DMS79 (cell line): Measurements from ENCODE around the gene GAREM1.

Experiments
- DNase-seq: peaks from one replicate; lab custom pipeline; 2025; lab: John Stamatoyannopoulos, UW

Gene GAREM1

DNA sequence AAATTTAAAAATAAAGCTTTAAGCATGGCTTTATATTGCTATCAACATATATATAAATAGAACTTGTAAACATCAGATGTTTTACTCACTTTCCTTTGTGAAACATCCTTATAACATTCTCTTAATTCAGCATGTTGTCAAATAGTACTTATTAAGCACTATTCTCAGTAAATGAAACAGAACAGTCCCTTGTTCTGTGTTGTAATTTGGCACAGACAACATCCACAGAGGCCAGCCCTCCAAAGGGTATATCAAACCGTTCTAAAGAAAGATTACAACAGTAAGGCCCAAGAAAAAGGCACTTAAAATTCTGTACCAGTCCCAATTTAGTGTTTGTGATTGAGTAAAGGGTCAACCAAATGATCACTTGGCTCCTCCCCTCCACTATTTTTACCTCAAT lies 46.0 kb downstream of the GAREM1 start:
- no peak for DNase-seq

DNA sequence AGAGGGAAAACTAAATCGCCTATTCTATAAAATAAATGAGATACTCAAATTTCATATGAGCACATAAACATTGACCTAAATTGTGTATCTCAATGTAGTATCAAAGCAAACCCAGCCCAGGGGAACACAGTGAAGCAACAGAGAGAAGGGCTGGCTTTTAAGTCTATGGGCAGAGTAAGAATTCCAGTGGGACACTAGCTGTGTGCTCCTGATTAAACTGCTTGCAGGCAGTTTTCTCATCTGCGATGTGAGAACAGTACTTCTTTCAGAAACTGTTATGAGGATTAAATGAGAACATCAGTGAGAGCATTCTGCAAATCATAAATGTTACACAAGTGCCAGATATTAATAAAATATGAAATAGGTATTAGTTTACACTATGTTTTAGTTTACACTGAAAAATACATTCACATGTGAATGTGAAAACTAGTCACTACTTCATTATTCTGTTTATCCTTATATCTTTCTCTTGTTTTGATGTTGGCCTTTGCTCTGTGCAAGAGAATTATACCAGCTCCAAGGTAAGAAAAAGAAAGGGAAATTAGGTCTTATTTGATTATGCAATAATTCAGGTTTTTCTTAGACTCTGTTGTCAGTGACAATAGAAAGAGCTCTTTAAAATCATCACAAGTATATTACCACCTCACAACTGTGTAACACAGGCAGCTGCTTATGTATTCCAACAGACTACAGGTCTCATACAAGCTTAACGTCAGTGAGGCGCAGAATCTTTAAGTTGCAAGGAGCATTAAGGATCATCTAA lies 47.5 kb downstream of the GAREM1 start:
- DNase-seq: no peak

DNA sequence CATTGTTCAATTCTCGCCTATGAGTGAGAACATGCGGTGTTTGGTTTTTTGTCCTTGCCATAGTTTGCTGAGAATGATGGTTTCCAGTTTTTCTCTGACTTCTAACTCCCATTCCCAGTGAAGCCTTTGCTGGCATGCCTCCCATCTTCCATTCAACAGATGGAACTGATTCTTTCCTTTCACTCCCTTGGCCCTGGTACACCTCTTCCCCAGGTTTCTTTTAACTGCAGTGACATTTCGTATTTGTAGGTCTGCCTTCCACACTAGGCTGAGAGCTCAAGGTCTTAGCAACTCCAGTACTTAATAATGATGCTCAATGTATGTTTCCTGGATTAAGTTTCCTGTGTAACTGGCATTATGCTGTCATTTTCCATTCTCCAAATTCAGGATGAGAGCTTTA lies 48.5 kb downstream of the GAREM1 start:
- DNase-seq: no peak

DNA sequence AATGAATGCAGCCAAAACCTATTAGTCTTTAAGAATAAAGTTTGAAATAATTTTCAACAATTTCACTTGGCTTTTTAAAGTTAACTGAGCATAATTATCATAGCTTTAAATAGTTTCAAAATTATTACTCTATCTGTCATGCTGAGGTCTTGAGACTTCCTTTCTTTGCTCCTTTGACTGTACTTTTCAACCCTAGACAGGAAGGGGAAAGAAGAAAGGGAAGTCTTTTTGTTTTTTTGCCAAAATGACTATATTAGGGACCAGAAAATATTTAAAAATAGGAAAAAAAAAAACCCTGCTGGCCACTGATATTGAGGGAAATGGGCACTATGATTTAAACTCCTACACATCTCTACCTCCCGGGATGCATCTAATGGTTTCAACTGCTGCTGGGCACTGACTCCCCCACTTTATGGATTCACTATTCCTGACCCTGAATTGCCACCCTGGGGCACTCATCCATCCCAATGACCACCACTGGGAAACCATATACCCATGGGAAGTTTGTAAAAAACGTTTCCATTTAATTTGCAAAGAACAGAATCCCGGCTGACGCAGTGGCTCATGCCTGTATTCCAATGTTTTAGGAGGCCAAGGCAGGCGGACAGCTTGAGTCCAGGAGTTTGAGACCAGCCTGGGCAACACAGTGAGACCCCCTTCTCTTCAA lies 50.5 kb downstream of the GAREM1 start:
- DNase-seq: no peak

DNA sequence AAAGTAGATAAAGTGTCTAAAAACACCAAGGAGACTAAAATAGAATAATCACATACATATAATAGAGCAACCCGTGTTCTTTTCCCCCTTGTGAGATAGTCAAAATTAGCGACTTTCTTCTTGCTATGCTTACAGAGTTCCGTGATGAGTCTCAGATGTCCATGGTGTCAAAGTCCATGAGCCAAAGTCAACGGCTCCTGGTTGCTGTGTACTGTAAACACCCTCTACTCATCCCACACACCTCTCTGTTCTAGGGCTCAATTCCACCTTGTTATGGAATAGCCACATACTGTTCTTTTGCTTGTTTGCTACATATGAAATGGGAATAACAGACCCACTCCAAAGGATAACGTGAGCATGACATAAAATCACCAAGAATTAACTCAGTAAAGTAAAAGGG lies 52.5 kb downstream of the GAREM1 start:
- DNase-seq: no peak

DNA sequence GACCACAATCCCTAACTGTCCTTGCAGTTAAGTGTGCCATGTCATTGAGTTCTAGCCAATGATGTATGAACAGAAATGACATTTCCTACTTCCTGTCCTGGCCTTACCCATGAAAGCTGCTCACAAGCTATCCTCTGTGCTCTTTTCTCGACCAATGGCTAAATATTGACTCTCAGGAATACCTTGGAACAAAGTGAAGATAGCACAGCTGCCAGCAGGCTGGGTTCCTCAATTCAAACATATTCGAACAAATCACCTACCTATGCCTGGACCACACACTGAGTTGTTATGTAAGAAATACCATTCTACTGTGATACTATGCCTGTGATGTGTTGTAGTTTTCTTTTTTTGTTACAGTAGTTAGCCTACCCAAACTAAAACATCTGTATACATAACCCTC lies 65.1 kb downstream of the GAREM1 start:
- DNase-seq: no peak

DNA sequence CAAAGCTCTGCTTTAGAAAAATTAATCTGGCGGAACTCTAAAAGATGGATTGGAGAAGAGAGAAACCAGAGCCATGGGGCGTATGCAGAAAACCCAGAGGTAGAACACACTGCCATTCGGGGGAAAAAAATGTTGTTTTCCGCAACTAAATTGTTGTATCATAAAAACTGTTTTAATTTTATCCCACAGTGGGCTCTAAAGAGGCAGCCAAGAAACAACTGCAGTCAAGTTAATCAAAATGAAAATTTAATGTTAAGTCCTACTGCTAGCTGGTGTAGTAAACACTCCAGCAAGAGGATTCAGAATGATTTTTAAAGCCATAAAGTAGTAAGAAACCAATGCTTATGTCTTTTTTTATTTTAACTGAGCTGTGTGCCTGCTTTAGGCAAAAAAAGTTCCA lies 69.1 kb downstream of the GAREM1 start:
- DNase-seq: no peak

DNA sequence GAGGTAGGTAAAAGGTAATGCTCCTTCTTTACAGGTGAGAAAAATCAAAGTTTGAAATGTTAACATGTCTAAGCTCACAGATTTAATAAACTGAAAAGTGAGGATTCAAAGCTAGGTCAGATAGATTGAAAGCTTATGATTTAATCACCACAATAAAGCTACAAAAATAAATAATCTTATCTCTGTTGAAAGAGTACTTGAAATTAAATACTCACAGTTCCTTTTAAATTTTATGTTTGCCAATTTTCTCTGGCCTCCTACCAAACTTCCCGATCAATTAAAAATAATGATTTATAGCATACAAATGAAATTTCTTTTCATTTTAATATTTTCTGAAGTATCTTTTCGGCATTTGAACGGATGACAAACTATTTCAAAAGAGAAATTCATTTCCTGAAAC lies 77.3 kb downstream of the GAREM1 start:
- DNase-seq: no peak

DNA sequence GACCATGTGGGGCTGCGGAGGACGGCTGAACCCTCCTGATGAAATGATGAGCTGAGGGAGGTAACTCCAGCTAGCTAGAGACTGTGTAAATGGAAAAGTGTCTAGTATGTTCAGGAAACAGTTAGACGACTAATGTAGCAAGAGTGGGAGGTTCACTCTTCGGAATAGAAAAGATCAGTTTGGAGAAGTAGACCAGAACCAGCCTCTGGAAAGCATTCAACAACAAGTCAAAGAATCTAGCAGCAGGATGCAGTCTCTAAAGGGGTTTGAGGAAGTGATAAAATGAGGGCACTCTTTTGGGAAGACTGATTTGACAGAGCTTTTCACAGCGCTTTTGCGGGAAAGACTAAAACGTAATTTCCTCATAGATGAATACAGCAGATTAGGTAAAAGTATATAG lies 79.6 kb downstream of the GAREM1 start:
- DNase-seq: no peak

DNA sequence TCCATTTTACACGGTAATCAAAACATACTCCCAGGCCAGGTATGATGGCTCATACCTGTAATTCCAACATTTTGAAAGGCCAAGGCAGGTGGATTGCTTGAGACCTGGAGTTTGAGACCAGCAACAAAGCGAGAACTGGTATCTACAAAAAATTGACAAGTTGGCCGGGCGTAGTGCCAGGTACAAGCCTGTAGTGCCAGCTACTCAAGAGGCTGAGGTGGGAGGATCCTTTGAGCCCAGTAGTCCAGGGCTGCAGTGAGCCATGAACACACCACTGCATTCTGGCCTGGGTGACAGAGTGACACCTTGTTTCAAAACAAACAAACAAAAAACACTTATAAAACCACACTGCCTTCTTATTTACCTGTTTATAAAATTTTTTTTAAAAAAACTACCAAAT lies 80.8 kb downstream of the GAREM1 start:
- DNase-seq: peak; percentile 76

DNA sequence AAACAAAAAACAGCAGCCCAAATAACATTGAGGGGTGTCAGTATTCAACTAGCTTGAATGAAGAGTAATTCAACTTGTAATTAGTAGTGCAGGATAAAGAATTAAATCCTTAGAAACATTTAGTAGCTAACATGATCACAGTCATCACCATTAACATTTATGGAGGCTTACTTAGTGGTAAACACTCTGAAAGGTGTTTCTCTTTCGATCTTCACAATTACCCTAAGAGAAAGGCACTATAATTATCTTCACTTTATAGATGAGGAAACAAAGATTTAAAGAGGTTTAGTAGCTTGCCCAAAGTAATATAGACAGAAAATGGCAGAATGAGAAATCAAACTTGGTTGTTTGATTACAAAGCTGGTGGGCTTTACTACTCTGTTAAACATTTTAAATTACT lies 81.5 kb downstream of the GAREM1 start:
- DNase-seq: no peak

DNA sequence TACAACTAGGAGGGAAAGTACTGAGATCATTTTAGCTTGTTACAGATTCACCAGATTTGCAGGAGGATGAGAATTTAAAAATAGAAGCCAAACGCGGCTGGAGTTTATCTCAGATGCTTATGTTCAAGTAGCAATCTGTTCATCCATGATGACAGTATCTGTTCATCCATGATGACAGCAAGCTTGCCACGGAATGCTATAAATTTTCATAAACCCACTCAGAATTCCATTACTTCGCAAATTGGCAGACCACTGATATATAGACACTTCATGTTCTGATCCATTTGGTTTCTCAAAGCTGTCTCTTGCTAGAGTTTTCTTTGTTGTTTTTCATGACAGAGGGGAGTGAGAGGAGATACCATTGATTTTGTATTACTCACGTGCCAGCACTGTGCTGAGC lies 84.2 kb downstream of the GAREM1 start:
- no peak for DNase-seq

DNA sequence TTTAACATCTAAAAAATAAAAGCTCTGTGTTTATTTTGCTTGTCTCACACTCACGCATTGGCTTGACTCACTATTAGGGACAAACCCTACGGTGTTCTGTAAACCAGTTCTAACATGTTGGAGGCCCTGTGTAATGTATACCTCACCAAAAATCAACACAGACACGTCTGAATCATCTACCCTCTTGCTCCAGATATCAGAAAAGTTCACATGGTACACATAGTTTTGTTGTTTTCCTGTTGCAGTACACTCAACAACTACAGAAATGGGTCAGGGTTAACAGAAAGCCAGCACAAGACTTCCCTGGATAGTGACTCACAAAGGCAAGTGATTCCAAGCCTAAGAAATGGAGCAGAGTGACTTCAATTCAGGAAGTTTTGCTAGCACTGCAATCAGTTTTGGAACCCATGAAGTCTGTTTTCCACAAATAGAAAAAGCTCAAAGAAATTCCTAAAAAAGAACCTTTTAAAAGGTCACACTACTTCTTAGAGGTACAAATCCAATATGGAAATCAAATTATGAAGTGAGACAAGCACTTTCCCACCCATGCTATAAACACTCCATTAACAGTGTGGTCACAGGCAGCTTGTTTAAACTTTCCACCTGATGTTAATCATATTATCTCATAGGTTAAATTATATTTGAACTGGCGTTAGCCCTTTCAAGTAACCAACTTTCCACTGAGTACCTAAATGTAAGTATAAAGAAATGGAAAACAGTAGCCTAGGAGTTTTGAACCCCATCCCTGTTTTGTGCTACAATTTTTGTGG lies 87.4 kb downstream of the GAREM1 start:
- DNase-seq: no peak

DNA sequence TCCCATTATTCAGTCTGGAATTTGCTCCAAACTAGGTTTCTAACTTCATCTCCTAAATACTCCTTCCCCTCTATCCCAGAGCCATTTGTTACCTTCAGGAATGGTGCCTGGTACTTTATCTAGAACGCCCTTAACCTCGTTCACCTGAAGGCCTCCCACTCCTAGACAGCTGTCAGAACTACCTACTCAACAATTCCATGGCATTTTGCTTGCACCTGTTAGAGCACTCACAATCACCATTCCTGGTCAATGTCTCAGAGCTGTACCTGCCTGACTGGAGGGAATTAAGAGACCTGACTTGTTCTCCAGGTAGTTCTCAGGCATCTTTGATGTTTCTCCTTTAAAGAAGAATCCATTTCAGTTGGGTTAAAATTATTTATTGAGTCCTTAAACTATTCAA lies 88.9 kb downstream of the GAREM1 start:
- no peak for DNase-seq

DNA sequence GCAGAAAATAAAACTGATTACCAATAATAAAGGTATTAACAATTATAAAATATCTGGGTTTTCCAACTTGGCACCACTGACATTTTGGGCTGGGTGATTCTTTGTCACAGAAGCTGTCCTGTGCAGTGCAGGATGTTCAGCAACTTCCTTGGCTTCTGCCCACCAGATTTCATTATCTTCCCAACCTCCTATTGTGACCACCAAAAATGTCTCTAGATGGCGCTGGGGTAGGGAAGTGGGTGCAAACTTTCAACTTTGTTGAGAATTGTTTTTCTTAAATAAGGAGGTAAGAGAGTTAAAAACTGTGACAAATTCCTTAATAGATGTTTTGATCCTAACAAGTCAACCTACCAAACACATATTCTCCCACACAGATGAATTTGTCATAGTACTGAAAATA lies 90.1 kb downstream of the GAREM1 start:
- DNase-seq: no peak

DNA sequence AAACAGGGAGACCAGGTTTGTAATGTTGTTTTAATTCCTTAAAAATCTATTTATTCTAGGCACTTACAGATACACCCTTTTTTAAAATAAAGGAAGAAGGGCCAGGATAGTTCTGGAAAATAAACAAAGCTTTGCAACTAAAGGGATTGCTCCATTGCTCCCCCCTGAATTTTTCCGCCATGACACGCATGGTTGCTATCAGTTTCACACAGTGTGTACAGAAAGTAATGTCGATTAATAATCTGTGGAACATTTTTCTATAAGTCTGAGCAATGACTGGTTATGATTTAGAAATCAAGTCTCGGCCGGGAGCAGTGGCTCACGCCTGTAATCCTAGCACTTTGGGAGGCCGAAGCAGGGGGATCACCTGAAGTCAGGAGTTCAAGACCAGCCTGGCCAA lies 90.8 kb downstream of the GAREM1 start:
- no peak for DNase-seq

DNA sequence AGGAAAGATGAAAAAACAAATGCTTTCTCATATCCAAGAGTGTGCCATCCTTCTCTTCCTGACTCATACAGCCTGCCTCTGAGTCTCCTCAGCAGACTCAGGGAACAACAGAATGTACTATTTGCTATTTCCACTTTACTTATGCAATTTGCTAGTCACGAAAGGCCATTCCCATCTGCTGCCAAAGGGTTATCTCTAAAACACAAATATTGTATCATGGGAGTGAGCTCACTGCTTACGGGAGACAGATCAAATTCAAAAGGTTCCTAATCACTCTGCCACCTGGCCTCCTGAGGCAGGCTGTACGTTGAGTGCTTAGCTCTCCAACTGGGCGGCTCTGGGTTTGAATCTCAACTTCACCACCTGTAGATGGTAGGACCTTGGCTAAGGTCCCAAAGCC lies 92.0 kb downstream of the GAREM1 start:
- no peak for DNase-seq

DNA sequence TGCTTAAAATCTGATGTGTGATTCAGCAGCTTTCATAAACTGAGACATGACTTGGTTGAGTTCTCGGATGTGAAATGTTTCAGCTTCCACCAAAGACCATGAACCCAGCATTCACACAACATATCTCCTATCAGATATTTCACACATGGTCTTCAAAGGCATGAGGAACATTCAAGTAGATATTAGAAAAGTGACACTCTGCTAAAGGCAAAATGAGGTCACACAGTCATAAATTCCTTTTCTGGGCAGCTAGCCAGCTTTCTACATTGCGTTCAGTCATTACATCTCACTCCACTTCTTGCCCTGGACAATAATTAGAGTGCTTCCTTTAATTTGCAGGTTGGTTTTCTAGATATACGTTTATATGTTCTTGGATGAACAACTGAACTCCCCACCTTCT lies 96.7 kb downstream of the GAREM1 start:
- DNase-seq: peak; percentile 59

DNA sequence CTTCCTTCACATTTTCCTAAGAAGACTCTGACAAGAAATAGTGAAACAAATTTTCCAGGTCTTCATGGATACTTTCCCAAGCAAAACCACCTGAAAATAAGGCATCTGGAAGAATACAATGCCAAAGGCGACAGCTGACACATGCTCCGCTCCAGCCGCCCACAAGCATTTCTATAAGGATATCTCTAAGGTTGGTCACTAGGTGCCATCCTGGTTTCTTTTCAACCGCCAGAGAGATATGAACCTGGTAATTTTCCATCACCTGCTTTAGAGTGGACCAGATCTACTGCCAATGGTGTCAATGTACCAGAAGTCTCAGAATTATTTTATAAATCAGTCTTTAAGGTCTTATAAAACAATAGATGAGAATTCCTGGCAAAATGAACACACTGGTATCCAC lies 97.2 kb downstream of the GAREM1 start:
- DNase-seq: no peak

DNA sequence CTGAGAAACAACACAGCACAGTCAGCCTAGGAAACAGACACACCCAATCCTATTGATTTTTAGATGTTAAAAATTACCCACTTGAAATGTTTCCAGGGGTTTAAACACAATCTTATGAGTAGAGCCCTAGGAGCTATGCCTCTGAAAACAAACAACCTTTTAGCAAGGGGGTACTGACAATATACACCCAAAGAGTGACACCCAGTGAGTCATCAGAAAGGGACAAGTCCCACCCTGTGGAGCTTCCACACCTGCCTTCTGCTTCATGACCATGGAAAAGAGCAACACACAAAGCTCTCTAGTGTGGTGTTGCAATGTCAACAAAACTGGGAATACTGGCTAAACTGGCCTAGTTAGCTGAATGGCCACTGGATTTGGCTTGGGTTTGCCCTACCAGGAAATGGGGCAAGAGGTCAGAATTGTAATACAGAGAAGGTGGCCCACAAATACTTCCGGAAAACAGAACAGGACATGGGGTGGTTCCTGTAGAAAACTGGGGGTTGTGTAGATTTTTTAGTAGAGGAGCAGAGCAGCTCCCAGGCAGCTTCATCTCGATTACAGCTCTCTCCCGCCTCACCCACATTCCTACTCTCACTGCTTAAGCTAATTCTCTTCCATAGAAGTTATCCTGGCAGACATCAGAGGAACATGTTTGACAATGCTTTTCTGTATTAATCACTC lies 98.2 kb downstream of the GAREM1 start:
- peak; percentile 27 for DNase-seq

DNA sequence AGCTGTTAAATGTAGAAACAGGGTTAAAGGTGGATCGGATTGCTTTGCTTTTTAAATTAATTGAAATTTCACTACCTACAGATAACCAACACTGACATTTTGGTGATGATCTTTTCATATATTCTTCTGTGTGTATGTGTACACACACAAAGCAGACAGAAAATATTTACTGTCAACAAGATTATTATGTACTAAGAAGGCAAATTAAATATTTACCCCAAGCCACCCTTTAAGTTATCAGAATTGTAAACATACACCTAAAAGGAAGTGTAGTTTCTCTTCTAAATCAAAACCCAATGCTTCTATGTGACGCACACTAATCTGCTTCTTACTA lies 98.7 kb downstream of the GAREM1 start:
- no peak for DNase-seq

DNA sequence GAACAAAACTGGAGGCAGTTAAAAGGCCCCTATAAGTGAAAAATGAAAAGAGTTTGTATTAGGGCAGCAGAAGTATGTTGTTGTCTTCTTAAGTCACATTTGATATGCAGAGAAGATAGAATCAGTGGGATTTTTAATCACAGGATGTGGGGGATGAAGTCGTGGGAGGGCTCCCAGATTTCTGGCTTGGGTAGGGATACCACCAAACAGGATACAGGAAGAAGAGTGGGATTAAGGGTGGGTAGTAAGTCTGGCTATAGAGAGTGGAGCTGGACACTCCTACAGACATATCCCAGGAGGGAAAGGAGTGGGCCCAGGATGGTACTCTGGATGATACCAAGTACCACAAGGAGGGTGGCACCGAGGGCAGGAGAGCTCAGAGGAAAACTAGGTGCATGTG lies 99.3 kb downstream of the GAREM1 start:
- no peak for DNase-seq

DNA sequence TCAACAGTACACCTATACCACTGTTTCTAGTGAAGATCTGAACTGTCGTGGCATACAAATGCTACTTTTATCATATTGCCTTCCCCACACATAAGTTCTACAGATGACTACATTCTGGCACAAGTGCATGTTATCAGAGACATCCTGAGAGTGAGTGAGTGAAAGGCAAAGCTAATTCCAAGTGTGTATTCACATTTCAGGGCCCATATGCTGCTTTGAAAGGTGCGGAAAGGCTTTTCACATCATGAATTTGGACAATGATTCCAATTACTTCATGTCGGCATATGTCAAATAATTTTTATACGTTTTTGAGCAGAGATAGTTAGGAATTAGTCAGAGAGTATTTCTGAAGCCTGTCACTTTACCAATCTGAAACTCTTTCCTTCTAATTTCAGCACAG lies 101.7 kb downstream of the GAREM1 start:
- DNase-seq: no peak
